GM11168 (cell line): Measurements from ENCODE around the gene MMP27.

Experiments used
- in situ Hi-C: fragments of 300-500 bp; cut with MboI; formaldehyde crosslinking; loops from one replicate; pipeline ENCODE4 v1.12.0; 2022; ENCODE audit warnings: low sequenced_read_pairs; ENCODE audit not compliant: unreplicated experiment

The MMP27 gene

DNA sequence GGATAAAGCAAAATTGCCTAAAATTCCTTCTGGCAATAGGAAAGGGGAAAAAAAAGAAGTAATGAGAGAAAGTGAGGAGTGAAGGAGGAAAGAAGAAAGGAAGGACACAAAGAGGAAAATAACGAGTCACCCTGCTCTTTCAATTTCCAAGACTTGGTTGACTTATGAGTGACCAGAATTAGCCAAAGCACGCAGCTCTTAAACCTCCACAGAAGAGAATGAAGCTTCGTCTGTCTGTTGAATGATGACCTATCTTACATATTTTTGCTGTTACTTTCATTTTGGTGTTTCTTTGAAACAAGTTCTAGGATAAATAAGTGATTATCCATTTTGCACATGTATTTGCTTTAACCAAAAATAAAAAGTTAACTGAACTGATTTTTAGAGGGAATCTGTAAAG is 728 bp downstream of the MMP27 start:
- in situ Hi-C loops: no loop called here

- in situ Hi-C loops: no loop called here
Observed at GRCh38 chr11:102703826-102704493, 1.6 kb downstream of the MMP27 start.

DNA sequence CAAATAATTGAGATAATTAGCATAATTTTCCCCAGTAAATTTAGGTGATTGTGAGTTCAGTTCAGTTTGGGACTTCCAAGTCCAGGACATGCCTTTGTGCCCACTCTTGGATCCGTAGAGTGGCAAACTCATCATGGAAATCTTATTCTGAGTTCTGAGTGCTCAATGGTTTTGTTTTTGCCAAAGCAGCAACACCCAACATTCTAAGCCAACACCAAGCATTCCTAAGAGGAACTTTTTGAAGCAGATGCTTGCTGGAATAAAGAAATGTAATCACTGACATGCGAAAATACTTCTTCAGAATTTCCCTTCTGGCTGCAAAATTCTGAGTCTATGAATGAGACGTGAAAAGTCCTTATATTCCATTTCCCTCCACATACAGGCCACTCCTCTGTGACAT is 10.4 kb downstream of the MMP27 start:
- in situ Hi-C loops: no loop called here

DNA sequence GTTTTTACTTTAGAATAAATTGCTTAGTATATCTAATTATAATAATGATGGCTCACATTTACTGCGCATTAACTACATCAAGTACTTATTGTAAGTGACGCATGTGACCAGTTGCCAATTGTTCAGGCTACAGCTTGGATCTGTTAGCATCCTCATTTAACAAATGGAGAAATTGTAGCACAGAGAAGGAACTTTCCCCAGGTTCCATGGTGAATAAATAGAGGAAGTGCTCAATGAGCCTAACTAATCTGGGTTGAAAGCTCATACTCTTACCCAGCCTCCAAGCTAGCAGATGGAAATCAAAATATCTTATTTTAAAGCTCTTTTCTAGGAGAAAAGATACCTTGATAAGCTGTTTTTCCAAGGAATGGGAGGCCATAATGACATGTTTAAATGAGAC is 19.8 kb downstream of the MMP27 start:
- in situ Hi-C loops: no loop called here

- in situ Hi-C loops: no loop called here
Observed at GRCh38 chr11:102685338-102685737, 20.2 kb downstream of the MMP27 start.

- in situ Hi-C loops: no loop called here
Observed at GRCh38 chr11:102683277-102683676, 22.3 kb downstream of the MMP27 start.

- in situ Hi-C loops: no loop called here
Observed at GRCh38 chr11:102680945-102681344, 24.6 kb downstream of the MMP27 start.

DNA sequence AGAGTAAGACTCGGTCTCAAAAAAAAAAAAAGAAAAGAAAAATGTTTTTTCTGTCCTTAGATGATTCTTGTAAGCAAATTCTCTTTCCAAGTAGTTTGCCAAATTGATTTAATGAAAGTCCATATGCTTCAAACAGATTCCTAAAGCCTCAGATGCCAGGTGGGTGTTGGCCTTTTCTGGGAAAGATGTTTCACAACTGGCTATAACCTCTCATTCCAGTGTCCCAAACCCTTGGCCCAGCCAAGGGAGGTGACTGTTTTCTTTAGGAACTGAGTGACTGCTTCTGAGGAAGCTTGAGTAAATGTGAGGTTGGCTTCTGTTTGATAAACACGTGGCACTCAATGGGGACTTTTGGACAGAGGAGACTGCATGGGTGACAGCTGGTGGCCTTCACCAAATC is 27.5 kb downstream of the MMP27 start:
- in situ Hi-C loops: no loop called here

- in situ Hi-C loops: no loop called here
Observed at GRCh38 chr11:102676084-102676483, 29.5 kb downstream of the MMP27 start.

- in situ Hi-C loops: no loop called here
Observed at GRCh38 chr11:102669664-102670063, 35.9 kb downstream of the MMP27 start.

GRCh38 chr11:102666331-102666957 is 39.1 kb downstream of the MMP27 start:
- in situ Hi-C loops: no loop called here

DNA sequence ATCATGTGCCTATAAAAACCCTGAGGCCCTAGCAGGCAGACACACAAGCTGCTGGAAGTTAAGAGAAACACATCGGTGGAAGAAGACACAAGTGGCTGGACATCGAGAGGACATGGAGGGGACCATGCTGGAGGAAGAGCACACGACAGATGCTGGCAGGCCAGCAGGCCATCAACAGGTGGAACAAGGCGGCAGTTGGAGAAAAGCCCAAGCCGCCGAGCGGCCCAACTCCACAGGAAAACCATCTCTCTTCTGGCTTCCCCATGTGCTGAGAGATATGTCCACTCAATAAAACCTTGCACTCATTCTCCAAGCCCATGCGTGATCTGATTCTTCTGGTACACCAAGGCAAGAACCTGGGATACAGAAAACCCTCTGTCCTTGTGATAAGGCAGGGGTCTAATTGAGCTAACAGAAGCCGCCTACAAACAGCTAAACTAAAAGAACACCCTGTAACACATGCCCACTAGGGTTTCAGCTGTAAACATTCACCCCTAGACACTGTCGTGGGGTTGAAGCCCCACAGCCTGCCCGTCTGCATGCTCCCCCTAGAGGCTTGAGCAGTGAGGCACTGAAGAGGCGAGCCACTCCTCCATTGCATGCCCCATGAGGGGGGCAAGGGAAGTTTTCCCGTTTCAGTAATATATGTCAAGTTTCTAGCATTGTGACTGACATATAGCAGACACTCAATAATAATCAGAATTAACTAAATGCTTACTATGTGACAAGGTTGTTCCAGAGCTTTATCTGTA is 41.4 kb downstream of the MMP27 start:
- in situ Hi-C loops: no loop called here

DNA sequence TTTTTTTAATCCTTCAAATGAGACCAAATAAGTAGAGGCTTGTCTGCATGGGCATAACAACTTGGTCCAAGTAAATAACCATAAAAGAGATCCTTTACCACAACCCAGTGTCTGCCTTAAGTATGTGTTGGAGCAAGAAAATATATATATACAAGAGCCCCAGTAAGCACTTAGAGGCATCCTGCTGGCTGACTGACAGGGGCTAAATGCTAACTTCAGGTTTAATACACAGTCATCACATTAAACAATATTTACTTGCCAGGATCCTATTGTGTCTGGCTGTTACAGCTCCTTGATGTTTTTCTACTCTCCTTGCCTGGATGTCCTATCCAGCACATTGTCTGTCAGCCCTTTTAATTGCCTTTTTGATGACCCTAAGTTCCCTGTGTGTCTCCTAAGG is 43.0 kb downstream of the MMP27 start:
- in situ Hi-C loops: no loop called here

DNA sequence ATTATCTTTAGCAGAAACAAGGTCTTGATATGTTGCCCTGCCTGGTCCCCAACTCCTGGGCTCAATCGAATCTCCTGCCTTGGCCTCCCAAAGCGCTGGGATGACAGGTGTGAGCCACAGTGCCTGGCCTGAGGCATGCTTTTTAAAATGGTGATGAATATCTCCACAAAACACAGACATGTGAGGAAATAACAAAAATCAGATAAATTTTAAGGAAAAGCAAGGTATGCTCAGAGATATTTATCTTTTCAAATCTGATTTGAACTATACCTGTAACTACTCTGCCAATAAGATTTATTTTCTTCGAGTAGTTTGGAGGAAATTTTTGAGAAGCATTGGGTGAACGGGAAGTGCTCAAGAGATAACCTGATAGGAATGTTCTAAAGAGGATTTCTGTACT is 44.5 kb downstream of the MMP27 start:
- in situ Hi-C loops: no loop called here

- in situ Hi-C loops: no loop called here
Observed at GRCh38 chr11:102656528-102656927, 49.0 kb downstream of the MMP27 start.

- in situ Hi-C loops: no loop called here
Observed at GRCh38 chr11:102655547-102655946, 50.0 kb downstream of the MMP27 start.

DNA sequence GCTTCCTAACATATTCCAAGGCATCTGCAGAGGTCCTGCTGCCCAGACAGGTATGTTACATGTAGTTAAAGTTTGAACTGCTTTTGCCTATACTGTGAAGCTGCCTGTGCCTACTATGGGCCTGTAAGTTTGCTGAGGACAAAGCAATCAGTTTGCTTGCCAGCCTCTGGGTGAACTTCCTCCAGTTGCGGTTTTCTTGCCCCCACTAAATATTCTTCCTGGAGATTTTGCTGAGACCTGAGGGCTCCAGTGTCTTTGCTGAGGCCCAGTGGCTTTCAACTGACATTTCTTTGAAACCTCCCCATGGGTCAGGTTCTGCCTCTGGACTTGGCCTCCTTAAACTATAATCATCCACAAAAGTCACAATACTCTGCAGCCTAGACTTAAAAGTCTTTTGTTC is 50.8 kb downstream of the MMP27 start:
- in situ Hi-C loops: no loop called here

DNA sequence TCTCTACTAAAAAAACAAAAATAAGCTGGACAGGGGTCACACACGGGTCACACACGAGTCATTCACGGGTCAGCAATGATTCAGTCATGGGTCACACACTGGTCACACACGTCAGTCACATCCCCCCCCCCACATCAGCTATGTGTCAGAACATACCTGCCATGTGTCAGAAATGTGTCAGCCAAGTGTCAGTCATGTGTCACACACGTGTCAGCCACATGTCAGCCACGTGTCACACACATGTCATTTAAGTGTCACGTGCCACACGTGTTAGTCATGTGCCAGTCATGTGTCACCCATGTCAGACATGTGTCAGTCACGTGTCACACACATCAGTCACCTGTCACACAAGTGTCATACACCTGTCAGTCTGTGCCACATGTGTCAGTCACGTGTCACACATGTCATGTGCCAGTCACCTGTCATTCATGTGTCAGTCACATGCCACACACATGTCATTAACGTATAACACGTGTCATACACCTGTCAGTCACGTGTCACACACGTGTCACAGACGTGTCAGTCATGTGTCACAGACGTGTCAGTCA is 51.8 kb downstream of the MMP27 start:
- in situ Hi-C loops: no loop called here

GRCh38 chr11:102647430-102647829 is 58.1 kb downstream of the MMP27 start:
- in situ Hi-C loops: no loop called here

GRCh38 chr11:102643941-102644340 is 61.6 kb downstream of the MMP27 start:
- in situ Hi-C loops: no loop called here
